Stimulated activated CD4-positive, alpha-beta T cell treated with anti-CD3 and anti-CD28 coated beads, Interleukin-15, amount 100 ng/mL, for 24 hours (primary cell): ENCODE results near the gene DVL2.

ENCODE experiments used
- DNase-seq: peaks from one replicate; pipeline ENCODE4 v3.0.0-alpha.2; 2020

The DVL2 gene

GRCh38 chr17:7234083-7234951, at the start of gene DVL2:
Gene DVL2 (minus strand): TSS chr17:7234517. CDS start chr17:7234262, 255 bp downstream.
- DNase-seq: peak; percentile 96

GRCh38 chr17:7283471-7284216, 49.3 kb upstream of the DVL2 start:
- DNase-seq: no peak

DNA sequence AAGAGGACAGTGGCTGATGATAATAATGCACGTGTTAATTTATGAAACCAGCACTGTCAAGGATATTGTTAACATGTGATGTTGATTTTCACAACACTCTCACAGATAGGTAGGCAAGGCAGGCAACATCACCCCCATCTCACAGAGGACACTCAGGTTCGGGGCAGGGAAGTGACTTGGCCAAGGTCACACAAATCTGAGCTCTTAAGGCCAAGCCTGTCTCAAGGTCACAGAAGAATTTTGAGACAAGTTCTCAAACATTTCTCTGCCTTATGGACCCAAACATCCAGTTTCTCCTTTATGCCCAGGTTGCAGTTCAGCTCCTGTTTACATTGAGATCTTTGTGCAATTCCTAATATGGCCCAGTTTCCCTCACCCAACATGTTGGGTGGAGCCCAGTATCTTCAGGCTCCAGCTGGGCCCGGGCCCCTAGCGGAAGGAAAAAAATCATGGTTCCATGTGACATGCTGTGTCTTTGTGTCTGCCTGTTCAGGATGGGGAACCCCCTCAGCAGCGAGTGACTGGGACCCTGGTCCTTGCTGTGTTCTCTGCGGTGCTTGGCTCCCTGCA, 48.5 kb upstream of the DVL2 start:
- DNase-seq: peak; percentile 9

DNA sequence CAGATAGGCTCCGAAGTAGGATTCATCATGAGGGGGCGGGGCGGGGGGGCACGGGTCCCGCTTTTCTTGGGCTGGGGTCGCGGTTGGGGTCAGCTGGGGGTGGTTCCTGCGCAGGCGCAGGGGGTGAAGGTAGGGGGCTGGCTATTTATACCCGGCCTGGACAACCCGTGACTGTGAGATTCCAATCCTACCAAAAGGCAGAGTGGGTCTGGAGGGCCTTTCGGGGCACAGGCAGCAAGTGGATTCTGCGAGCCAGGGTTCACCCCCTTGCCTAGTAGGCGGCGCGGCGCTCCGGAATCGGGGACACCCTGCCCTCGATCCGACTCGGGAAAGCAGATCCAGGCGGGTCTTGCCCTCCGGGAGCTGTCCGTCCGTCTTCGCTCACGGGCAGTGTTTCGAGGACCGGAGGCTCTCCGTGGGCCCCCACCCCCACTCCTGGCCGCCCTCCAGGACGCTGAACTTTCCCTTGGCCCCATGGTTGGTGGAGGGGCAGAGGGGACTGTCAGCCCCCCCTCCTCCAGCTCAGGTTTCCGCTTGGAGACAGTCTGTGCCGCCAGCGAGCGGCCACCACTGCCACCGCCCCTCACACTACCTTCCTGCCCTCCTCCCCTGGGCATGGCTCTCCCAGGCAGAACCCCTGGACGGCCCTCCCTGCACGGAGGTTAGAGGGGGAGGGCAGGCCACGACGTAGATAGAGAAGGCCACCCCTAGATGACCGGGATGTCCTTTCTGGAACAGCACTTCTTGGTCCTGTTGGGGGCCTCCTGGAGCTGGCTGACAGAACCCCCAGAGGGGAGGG, 47.8 kb upstream of the DVL2 start:
- DNase-seq: peak; percentile 19

- peak; percentile 97 for DNase-seq
Measured at GRCh38 chr17:7281074-7281952, 47.0 kb upstream of the DVL2 start, which contains the start of gene SLC2A4. Gene SLC2A4 (plus strand): TSS chr17:7281718. CDS start chr17:7281935, 217 bp downstream.

GRCh38 chr17:7280519-7281073, 46.3 kb upstream of the DVL2 start:
- DNase-seq: peak; percentile 90

DNA sequence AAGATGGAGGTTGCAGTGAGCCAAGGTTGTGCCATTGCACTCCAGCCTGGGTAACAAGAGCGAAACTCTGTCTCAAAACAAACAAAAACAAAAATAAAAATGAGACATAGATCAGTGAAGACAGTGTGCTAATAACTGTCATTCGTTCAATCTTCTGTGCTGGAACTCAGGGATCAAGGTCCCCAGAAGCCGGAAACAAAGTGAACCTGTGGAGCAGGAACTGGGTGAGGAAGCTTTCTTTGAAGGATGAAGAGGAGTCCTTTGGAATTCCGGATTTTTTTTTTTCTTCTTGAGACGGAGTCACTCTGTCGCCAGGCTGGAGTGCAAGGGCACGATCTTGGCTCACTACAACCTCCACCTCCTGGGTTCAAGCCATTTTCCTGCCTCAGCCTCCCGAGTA, 45.1 kb upstream of the DVL2 start:
- DNase-seq: no peak

DNA sequence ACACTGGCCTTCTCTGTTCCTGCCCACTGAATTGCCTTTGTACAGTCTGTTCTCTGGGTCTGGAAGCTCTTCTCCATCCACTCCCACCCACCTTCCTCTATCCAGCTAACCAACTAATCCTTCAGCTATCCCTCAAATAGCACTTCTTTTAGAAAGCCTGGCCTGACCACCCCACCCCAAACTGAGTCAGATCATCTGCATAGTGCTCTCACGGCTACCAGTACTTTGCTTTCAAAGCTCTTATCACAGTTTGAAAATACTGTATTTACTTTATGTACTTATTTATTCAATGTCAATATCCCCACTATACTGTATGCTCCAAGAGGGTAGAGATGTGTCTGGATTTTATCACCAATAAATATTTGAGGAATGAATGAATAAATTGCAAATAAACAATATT, 32.5 kb upstream of the DVL2 start:
- no peak for DNase-seq

DNA sequence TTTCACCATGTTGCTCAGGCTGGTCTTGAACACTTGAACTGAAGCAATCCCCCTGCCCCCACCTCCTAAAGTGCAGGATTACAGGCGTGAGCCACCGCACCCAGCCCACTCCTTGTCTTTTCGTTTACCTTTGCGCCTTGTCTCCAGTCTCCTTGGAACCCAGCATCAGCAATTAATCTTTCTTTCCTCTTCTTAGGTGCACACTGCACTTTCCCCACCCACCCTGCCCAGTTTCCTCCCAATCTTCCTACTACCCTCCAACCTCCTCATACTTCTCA, 29.4 kb upstream of the DVL2 start:
- no peak for DNase-seq

- peak; percentile 37 for DNase-seq
Measured at GRCh38 chr17:7262935-7263800, 28.9 kb upstream of the DVL2 start.

GRCh38 chr17:7262192-7262934, 28.0 kb upstream of the DVL2 start, which contains the start of gene CLDN7:
Gene CLDN7 (minus strand): TSS chr17:7262478. CDS start chr17:7262043, 435 bp downstream.
- no peak for DNase-seq

- DNase-seq: peak; percentile 38
Measured at GRCh38 chr17:7261379-7262191, 27.3 kb upstream of the DVL2 start.

DNA sequence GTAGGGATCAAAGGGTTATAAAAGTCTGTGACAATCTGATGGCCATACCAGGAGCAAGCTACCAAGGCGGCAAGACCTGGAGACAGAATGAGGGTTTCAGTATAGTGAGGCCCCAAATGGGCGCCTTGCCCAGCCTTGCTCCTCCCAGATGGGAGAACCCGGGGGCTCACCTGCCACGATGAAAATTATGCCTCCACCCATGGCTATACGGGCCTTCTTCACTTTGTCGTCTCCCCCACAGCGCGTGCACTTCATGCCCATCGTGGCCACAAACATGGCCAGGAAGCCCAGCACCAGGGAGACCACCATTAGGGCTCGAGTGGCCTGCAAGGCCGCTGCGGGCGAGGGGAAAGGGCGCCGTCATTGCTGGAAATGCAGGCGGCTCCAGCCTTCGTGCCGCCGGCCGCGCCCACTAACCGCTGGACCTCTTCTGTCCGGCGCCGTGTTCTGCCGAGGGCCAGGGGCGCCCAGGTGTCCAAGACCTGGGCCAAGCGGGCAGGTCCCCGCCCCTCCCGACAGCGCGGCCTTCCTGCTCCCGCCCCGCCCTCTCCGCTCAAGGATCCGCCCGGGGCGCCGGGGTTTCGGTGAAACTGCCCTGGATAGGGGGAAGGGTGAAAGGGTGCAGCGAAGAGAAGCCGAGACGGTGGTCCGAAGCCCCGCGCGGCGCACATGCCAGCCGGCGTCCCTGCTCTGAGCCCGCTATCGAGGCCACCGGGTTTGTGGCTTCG, 26.5 kb upstream of the DVL2 start:
- peak; percentile 61 for DNase-seq

DNA sequence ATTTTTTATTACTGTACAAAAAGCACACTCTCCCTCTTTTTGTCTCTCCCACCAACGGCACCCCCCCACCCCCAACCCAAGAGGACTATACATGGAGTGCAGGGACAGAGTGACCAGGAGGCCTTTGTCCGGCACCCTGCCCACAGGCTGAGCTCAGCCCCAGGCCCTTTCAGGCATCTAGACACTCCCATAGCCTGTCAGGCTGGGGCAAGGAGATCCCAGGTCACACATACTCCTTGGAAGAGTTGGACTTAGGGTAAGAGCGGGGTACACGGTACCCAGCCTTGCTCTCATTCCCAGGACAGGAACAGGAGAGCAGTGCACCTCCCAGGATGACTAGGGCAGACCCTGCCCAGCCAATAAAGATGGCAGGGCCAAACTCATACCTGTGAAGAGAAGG, 25.8 kb upstream of the DVL2 start:
- no peak for DNase-seq

GRCh38 chr17:7259555-7259889, 25.2 kb upstream of the DVL2 start:
- DNase-seq: no peak

DNA sequence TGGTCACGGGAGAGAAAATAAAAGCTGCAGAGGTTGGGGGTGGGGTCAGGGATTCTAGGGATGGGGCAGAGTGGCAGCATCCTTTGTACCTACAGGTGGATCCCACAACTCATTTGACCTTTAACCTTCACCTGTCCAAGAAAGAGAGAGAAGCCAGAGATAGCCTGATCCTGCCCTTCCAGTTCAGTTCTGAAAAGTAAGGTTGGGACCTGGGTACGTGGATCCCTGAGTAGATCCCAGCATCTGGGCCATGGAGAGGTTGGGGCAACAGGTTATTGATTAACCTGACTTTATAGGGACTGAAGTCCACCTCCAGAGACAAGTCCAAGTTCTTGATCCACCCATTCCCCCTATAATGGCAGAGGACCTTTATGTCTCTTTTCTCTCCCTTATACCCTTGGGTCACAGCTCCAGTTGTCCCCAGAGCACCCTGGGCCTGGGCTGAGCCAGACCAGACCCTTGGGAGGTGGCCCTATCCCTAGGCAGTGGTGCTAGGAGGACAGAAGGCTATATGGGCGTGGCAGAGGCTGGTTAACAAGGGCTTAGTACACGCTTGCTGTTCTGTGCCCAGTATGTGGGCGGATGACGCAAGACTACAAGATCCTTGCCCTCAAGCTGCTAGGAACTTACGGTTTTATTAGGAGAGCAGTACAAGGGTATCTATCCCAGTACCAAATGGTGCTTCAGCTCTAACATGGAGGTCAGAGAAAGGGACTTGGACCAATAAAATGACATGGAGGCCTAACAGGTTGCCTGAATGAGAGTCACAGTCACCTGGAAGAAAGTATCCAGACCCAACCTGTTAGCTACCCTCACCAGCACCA, 24.6 kb upstream of the DVL2 start:
- no peak for DNase-seq

GRCh38 chr17:7256766-7257456, 22.6 kb upstream of the DVL2 start:
- DNase-seq: no peak
